ENCODE results near the gene CRLF3. TPM values are rescaled to one million over a fixed set of nuclear protein-coding genes. Genes with fewer than 3 reads are reported as not detected.
"Not testable (repeated sequence)": the region's sequence is repeated elsewhere in the genome, so short reads cannot be mapped to it uniquely, and the experiment has no call there.

CRLF3 gene
- polyA plus RNA-seq, 5 donors: 21.5 to 32.8 (median 25.3) TPM

- DNase-seq: not testable (repeated sequence)
These were observed 73.5 kb downstream of the CRLF3 start for GRCh38 chr17:30750982-30751381.

- not testable (repeated sequence) for DNase-seq
These were observed 76.9 kb downstream of the CRLF3 start for GRCh38 chr17:30747621-30748020.

- DNase-seq: not testable (repeated sequence)
These were observed 81.8 kb downstream of the CRLF3 start for GRCh38 chr17:30742669-30743068.

- not testable (repeated sequence) for DNase-seq
These were observed 88.1 kb downstream of the CRLF3 start for GRCh38 chr17:30736371-30736770.

- not testable (repeated sequence) for DNase-seq
These were observed 88.8 kb downstream of the CRLF3 start for GRCh38 chr17:30735644-30736043.

GRCh38 chr17:30735206-30735605 lies 89.3 kb downstream of the CRLF3 start:
- not testable (repeated sequence) for DNase-seq

- DNase-seq: not testable (repeated sequence)
These were observed 90.3 kb downstream of the CRLF3 start for GRCh38 chr17:30734153-30734552.

Other genes with a start within 250 kb of the CRLF3 start
- gene ATAD5, start 7.3 kb upstream of the CRLF3 start, polyA plus RNA-seq (ENCODE audit: insufficient read depth in 1 of 5, insufficient read length in 5 of 5, low replicate concordance in 1 of 5): 10 to 100 TPM in 2 of 5 donors, 1 to 10 TPM in 3; 4.9 to 12.4 (median 9.7) TPM
- gene TEFM, start 81.5 kb upstream of the CRLF3 start, polyA plus RNA-seq (ENCODE audit: insufficient read depth in 1 of 5, insufficient read length in 5 of 5, low replicate concordance in 1 of 5): 10 to 100 TPM; 20.4 to 28.6 (median 25.3) TPM
- gene ADAP2, start 97.3 kb upstream of the CRLF3 start, polyA plus RNA-seq (ENCODE audit: insufficient read depth in 1 of 5, insufficient read length in 5 of 5, low replicate concordance in 1 of 5): 1 to 10 TPM; 4.5 to 5.6 (median 5.2) TPM
- 10 to 100 TPM; 14.8 to 17.6 (median 17.1) TPM for gene RNF135, start 146.3 kb upstream of the CRLF3 start, polyA plus RNA-seq (ENCODE audit: insufficient read depth in 1 of 5, insufficient read length in 5 of 5, low replicate concordance in 1 of 5)

Data from right lung (tissue), 5 donors.